GM19455 (cell line): ENCODE measurements around the gene LRCH4.
"Not testable (repeated sequence)": the region's sequence is repeated elsewhere in the genome, so short reads cannot be mapped to it uniquely, and the experiment has no call there.

Experiments used
- ATAC-seq: cut with Tn5 transposase; IDR thresholded peaks from one replicate; pipeline ENCODE4 v1.9.1; 2021; ENCODE audit not compliant: unreplicated experiment

The LRCH4 gene

GRCh38 chr7:100568176-100568895 is 17.6 kb downstream of the LRCH4 start:
- no peak for ATAC-seq

DNA sequence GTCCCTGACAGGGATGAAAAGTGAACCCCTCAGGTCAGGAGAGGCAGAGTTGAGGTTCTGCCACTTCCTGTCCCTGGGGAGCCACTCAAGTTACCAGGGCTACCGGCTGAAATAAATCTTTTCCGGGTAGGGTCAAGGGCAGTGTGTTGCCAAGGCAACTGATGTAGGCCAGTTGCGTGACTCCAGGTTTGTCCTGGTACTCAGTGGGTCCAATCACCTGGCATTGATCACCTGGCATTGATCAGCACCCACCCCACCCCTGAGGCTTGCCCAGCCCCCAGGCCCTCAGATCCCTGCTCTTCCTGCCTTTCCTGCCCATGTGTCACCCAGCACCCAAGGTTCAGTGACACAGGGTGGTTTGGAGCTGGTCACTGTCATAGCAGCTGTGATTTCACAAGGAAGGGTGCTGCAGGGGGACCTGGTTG is 18.2 kb downstream of the LRCH4 start:
- ATAC-seq = no peak

GRCh38 chr7:100567031-100567730 is 18.7 kb downstream of the LRCH4 start:
- ATAC-seq = no peak

DNA sequence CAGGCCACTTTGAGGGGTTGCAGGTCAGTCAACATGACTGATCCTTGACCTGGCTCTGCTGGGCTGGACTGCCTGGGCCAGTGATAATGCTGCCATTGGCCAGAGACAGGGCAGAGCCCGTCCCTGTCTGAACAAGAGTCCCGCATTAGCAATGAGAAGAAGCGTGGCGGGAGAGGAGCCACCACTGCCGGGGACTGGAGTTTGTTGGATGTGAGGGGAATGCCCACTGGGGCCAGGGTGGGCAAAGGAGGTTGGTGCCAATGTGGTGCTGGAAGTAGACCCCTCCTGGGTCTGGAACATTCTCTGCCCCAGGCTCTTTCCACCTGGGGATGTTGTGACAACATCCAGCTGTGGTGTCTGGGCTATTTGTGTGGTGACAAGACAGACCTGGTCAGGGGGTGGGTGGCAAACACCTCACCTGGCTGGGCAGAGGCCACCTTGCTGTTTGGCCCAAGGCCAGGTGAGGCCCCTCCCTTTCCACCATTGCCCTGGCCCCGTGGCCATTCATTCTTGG is 19.9 kb downstream of the LRCH4 start:
- ATAC-seq = no peak

GRCh38 chr7:100565133-100565571 is 20.8 kb downstream of the LRCH4 start:
- ATAC-seq = no peak

GRCh38 chr7:100564405-100564804 is 21.5 kb downstream of the LRCH4 start:
- not testable (repeated sequence) for ATAC-seq

GRCh38 chr7:100563809-100564400 is 22.0 kb downstream of the LRCH4 start:
- ATAC-seq = no peak

DNA sequence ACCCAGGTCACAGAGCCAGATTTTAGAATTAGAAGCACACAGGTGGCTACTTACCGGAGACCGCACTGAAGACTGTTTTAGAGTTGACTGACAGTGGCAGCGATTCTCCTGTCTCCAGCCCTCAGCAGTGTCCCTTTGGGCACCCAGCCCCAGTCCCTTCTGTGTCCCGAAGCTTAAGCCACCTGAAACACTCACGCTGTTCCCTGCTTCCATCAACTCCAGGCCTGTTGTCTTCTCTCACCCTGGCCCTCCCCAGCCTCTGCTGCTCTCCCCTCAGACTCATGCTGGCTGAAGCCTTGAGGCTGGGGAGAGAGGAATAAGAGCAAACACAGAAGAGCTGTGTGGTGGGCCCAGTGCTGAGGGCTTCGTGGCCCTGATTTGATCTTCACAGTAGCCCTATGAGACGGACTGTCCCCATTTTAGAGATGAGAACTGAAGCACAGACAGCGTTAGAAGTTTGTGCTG is 22.8 kb downstream of the LRCH4 start:
- ATAC-seq = no peak

- no peak for ATAC-seq
Observed at GRCh38 chr7:100562195-100563099, 23.5 kb downstream of the LRCH4 start.

DNA sequence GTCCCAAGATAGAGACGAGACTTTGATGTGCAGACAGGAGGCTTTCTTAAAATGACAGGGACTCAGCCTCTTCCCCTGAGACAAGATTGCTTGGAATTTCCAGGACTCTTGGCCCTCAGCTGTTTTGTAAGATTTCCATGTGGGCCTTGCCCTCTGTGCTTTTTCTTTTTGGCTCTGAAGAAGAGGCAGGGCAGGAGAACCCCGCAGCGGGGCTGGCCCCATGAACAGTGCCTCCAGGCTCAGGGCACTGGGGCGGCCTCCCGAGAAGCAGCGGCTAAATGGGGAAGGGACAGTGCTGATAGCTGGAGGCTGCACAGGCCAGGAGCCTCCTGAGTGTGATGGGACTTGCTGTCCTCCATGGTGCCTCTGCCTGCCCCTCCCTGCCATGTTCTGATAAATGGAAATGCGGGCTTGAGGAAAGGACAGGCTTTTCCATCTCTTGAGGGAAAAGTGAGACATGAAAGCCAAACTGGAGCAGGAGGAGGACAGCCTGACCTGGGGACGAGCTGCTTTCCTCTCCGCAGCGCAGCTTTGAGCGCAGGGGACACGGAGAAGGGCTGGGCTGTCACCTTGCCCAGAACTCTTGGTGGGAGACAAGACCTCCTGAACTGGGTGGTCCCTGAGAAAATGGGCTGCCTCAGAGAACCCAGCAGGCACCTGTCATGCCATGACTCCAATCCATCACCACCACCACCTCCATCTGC is 24.3 kb downstream of the LRCH4 start:
- no peak for ATAC-seq

- no peak for ATAC-seq
Observed at GRCh38 chr7:100559127-100559526, 26.8 kb downstream of the LRCH4 start.

- no peak for ATAC-seq
Observed at GRCh38 chr7:100556541-100556940, 29.4 kb downstream of the LRCH4 start.

DNA sequence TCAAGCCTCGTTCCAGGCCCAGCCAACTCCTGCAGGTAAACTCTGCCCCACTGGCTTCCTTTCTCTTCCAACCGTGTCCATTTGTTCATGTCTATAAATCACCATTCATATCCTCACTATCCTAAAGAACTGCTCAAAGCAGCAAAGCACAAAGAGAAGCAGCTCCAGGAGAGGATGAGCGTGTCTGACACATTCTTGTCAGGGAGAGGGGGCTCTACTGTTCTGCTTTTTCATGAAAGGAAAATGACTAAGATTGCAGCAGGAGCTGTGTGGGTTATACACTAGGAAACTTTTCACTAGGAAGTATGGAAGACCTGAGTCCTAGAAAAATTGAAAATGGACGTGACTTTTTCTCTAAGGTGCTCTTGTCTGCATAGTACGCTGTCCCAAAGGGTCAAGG is 30.2 kb downstream of the LRCH4 start:
- ATAC-seq = no peak

GRCh38 chr7:100553032-100553431 is 32.9 kb downstream of the LRCH4 start:
- no peak for ATAC-seq

- no peak for ATAC-seq
Observed at GRCh38 chr7:100552532-100552931, 33.4 kb downstream of the LRCH4 start.

DNA sequence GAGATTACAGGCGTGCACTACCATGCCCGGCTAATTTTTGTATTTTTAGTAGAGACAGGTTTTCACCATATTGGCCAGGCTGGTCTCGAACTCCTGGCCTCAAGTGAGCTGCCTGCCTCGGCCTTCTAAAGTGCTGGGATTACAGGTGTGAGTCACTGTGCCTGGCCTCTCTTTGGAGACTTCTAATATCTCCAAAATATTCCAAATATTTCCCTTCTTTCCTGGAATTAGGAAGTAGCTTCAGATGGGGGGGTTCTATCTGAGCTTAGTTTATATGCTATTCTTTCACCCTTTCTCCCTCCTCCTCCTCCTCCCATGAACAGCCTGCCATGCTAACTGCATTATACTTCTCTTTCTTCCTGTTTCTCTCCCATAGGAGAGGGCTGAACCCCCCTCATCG is 37.5 kb downstream of the LRCH4 start:
- ATAC-seq = not testable (repeated sequence)

DNA sequence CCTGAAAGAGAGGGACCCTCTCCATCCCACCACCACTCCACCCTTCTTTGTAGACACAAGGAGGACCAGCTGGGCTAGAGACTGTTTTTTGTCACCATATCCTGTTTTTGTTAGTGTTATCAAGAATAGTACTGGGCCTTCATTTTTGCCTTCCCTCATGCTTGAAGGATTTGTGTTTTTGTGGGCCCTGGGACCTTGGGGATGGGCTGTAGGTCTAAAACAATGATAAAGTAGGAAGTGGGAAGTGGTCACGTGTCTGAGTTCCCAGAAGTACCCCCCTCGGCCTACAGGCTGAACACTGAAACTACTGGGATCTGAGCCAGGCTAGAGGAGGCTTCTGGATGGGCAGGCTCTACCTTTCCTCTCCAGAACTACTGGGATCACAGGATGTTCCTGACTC is 38.1 kb downstream of the LRCH4 start:
- ATAC-seq = no peak

DNA sequence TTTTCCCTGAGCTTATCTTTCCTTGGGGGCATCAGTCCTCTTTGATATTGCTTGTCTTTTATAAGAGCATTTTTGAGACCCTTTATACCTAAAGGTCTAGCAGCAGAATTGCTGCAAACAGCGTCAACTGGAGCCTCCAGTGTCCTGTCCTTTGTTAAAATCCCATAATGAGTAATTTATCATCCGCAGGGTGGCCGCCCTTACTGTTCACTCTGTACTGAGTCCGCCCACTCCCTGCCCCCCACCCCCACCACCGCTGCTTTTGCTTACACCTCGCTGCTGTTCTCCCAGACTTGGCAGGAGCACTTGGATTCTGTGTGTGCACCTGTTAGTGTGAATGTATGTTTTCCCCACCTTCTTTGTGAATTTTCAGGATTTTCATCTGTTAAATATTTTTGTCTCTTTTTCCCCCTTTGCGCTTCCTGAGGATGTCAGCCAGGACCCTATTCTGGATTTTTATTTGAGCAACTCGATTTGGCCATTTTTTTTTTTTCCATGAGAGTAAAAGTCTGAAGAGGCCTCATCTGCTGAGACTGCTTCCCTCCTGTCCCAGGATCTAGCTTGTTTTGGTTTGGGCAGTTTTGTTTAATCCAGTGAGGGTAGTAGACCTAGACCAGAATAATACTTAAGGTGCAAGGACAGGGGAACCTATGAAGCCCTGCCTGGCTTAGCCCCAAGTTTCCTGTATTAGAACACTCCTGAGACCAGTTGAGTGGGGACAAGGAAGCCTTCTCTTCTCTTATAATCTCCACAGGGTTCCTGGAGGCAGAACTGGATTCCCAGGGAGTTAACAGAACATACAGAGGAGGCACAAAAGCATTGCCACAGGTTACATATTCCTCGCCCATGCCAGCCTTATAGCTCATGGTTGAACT is 38.8 kb downstream of the LRCH4 start:
- no peak for ATAC-seq
